GM18505 (cell line): Measurements from ENCODE around the gene CEP128.

Source experiments
- ATAC-seq: cut with Tn5 transposase; IDR thresholded peaks from one replicate; pipeline ENCODE4 v1.9.1; 2021; ENCODE audit not compliant: unreplicated experiment
- POLR2A ChIP-seq: IDR thresholded peaks from 4 replicates; pipeline ENCODE4 v1.6.1; 2011; ENCODE audit warnings: borderline replicate concordance; ENCODE audit not compliant: insufficient read depth, insufficient read length; ENCODE audit errors: extremely low read depth

Gene CEP128

GRCh38 chr14:80695869-80696268 is 245.7 kb downstream of the CEP128 start:
- ATAC-seq, result no peak
- TF ChIP-seq POLR2A, result no peak

GRCh38 chr14:80692903-80693302 is 248.6 kb downstream of the CEP128 start:
- no peak for ATAC-seq

GRCh38 chr14:80681651-80682050 is 259.9 kb downstream of the CEP128 start:
- no peak for ATAC-seq
- no peak for TF ChIP-seq POLR2A

More at GRCh38 chr14:80692903-80693302, 248.6 kb downstream of the CEP128 start:
- TF ChIP-seq POLR2A, result no peak

- no peak for TF ChIP-seq POLR2A
- ATAC-seq, result no peak
Measured at GRCh38 chr14:80679273-80679672, 262.3 kb downstream of the CEP128 start.

GRCh38 chr14:80678436-80678835 is 263.1 kb downstream of the CEP128 start:
- TF ChIP-seq POLR2A, result no peak
- ATAC-seq, result no peak

GRCh38 chr14:80669426-80669825 is 272.1 kb downstream of the CEP128 start:
- ATAC-seq, result no peak
- no peak for TF ChIP-seq POLR2A

GRCh38 chr14:80664576-80664975 is 277.0 kb downstream of the CEP128 start:
- no peak for TF ChIP-seq POLR2A
- ATAC-seq, result no peak

- ATAC-seq, result no peak
- no peak for TF ChIP-seq POLR2A
Measured at GRCh38 chr14:80663541-80663940, 278.0 kb downstream of the CEP128 start.

GRCh38 chr14:80659783-80660182 is 281.8 kb downstream of the CEP128 start:
- ATAC-seq, result no peak
- TF ChIP-seq POLR2A, result no peak

- ATAC-seq, result no peak
- no peak for TF ChIP-seq POLR2A
Measured at GRCh38 chr14:80658733-80659132, 282.8 kb downstream of the CEP128 start.

GRCh38 chr14:80658155-80658554 is 283.4 kb downstream of the CEP128 start:
- no peak for ATAC-seq
- TF ChIP-seq POLR2A, result no peak

GRCh38 chr14:80653956-80654355 is 287.6 kb downstream of the CEP128 start:
- no peak for TF ChIP-seq POLR2A
- ATAC-seq, result no peak

- no peak for ATAC-seq
- TF ChIP-seq POLR2A, result no peak
Measured at GRCh38 chr14:80645667-80646413, 295.7 kb downstream of the CEP128 start.

GRCh38 chr14:80644826-80645225 is 296.7 kb downstream of the CEP128 start:
- no peak for ATAC-seq
- TF ChIP-seq POLR2A, result no peak
